GM21515 (cell line): Measurements from ENCODE around the gene GCLC.

ENCODE experiments used
- ATAC-seq: cut with Tn5 transposase; IDR thresholded peaks from one replicate; pipeline ENCODE4 v1.9.1; 2021; ENCODE audit not compliant: unreplicated experiment

Gene GCLC

GRCh38 chr6:53527249-53527765, 17.6 kb downstream of the GCLC start:
- ATAC-seq = no peak

GRCh38 chr6:53526000-53526399, 18.9 kb downstream of the GCLC start:
- no peak for ATAC-seq

- no peak for ATAC-seq
Measured at GRCh38 chr6:53524455-53524815, 20.5 kb downstream of the GCLC start.

- ATAC-seq = no peak
Measured at GRCh38 chr6:53523511-53524454, 21.1 kb downstream of the GCLC start.

- ATAC-seq = no peak
Measured at GRCh38 chr6:53520320-53520928, 24.5 kb downstream of the GCLC start.

- ATAC-seq = no peak
Measured at GRCh38 chr6:53518862-53519261, 26.0 kb downstream of the GCLC start.

- ATAC-seq = no peak
Measured at GRCh38 chr6:53517021-53517420, 27.9 kb downstream of the GCLC start.

- no peak for ATAC-seq
Measured at GRCh38 chr6:53514677-53515076, 30.2 kb downstream of the GCLC start.

- no peak for ATAC-seq
Measured at GRCh38 chr6:53513519-53513966, 31.4 kb downstream of the GCLC start.

- no peak for ATAC-seq
Measured at GRCh38 chr6:53513056-53513455, 31.8 kb downstream of the GCLC start.

- ATAC-seq = no peak
Measured at GRCh38 chr6:53512626-53513025, 32.3 kb downstream of the GCLC start.

GRCh38 chr6:53510746-53511145, 34.2 kb downstream of the GCLC start:
- no peak for ATAC-seq

- no peak for ATAC-seq
Measured at GRCh38 chr6:53506872-53507271, 38.0 kb downstream of the GCLC start.

GRCh38 chr6:53504512-53504911, 40.4 kb downstream of the GCLC start:
- no peak for ATAC-seq

- ATAC-seq = no peak
Measured at GRCh38 chr6:53503060-53503459, 41.8 kb downstream of the GCLC start.

GRCh38 chr6:53501432-53501831, 43.5 kb downstream of the GCLC start:
- ATAC-seq = no peak

- ATAC-seq = no peak
Measured at GRCh38 chr6:53500095-53500494, 44.8 kb downstream of the GCLC start.

- no peak for ATAC-seq
Measured at GRCh38 chr6:53499094-53499493, 45.8 kb downstream of the GCLC start.

- no peak for ATAC-seq
Measured at GRCh38 chr6:53498649-53499048, 46.3 kb downstream of the GCLC start.

- ATAC-seq = no peak
Measured at GRCh38 chr6:53497905-53498304, 47.0 kb downstream of the GCLC start.

- no peak for ATAC-seq
Measured at GRCh38 chr6:53496797-53497375, 48.0 kb downstream of the GCLC start.
